K562 (cell line): ENCODE measurements around the gene TOR1A. TPM values are rescaled to one million over a fixed set of nuclear protein-coding genes. Genes with fewer than 3 reads are reported as not detected.

Source experiments
- BHLHE40 ChIP-seq: IDR thresholded peaks from 2 replicates; pipeline ENCODE4 v1.6.1; 2011; ENCODE audit warnings: low read length, improper control_type of control experiment
- CLOCK ChIP-seq: fragments of 250-450 bp; sonication (Bioruptor Pico); IDR thresholded peaks from 2 replicates; pipeline ENCODE4 v1.4.0; 2020; ENCODE audit warnings: mild to moderate bottlenecking, moderate library complexity, borderline replicate concordance
- E2F6 ChIP-seq, 2 experiments: IDR thresholded peaks; 2 replicates each; pipeline ENCODE4 v1.6.1; 2011; ENCODE audit warnings: borderline replicate concordance in 1 of 2, control low read depth in 1 of 2, low read depth in 1 of 2, low read length in 1 of 2, mild to moderate bottlenecking in 1 of 2, mixed read lengths in 1 of 2, moderate library complexity in 1 of 2; ENCODE audit not compliant: insufficient read depth in 1 of 2, insufficient read length in 1 of 2, poor library complexity in 1 of 2, severe bottlenecking in 1 of 2; ENCODE audit errors: extremely low read depth in 1 of 2
- ETV1 ChIP-seq: fragments of 450-650 bp; conservative IDR thresholded peaks from 2 replicates; pipeline ENCODE4 v1.6.1; 2016; ENCODE audit warnings: missing genetic modification characterization, control low read depth, low read depth, missing compliant biosample characterization
- EZH2 ChIP-seq: IDR thresholded peaks from 2 replicates; pipeline ENCODE4 v1.6.1; 2012; ENCODE audit warnings: low read depth, mild to moderate bottlenecking, inconsistent platforms, low read length, borderline replicate concordance
- FOXP1 ChIP-seq: sonication (generic); formaldehyde crosslinking; IDR thresholded peaks from 2 replicates; pipeline ENCODE4 v1.8.0; 2022; ENCODE audit warnings: mild to moderate bottlenecking, missing genetic modification reagents
- GTF2B ChIP-seq: IDR thresholded peaks from 2 replicates; pipeline ENCODE4 v1.6.1; 2011; ENCODE audit not compliant: insufficient read length; ENCODE audit errors: extremely low read depth
- HDAC8 ChIP-seq: fragments of 450-650 bp; IDR thresholded peaks from 2 replicates; pipeline ENCODE4 v1.6.1; 2016; ENCODE audit warnings: mild to moderate bottlenecking, missing genetic modification characterization, moderate library complexity, missing compliant biosample characterization
- RNF219 ChIP-seq: fragments of 250-450 bp; sonication (Bioruptor Pico); IDR thresholded peaks from 2 replicates; pipeline ENCODE4 v1.5.0; 2022; ENCODE audit warnings: mild to moderate bottlenecking
- SP1 ChIP-seq: sonication (generic); formaldehyde crosslinking; IDR thresholded peaks from 2 replicates; pipeline ENCODE4 v1.8.1; 2022; ENCODE audit warnings: mild to moderate bottlenecking, missing genetic modification reagents
- TEAD4 ChIP-seq, 2 experiments: sonication (generic) in 1 of 2; formaldehyde crosslinking in 1 of 2; IDR thresholded peaks; 2 replicates each; pipeline versions ENCODE4 v1.6.1 to v1.8.0; 2012 to 2022; ENCODE audit warnings: borderline replicate concordance in 1 of 2, inconsistent platforms in 1 of 2, low read length in 1 of 2, mild to moderate bottlenecking in 1 of 2, missing genetic modification reagents in 1 of 2
- U2AF2 ChIP-seq: fragments of 200-400 bp; formaldehyde crosslinking; optimal IDR thresholded peaks from 2 replicates; pipeline ENCODE3; 2017; ENCODE audit warnings: low read depth, mild to moderate bottlenecking, low read length
- XRCC3 ChIP-seq: fragments of 450-650 bp; IDR thresholded peaks from 2 replicates; pipeline ENCODE4 v1.6.1; 2017; ENCODE audit warnings: mild to moderate bottlenecking, moderate library complexity
- ZFP30 ChIP-seq: fragments of 250-450 bp; sonication (Bioruptor Pico); IDR thresholded peaks from 2 replicates; pipeline ENCODE4 v1.8.0; 2022; ENCODE audit warnings: moderate library complexity, mild to moderate bottlenecking, inconsistent platforms, borderline replicate concordance
- ZFP91 ChIP-seq: sonication (generic); formaldehyde crosslinking; IDR thresholded peaks from 2 replicates; pipeline ENCODE4 v1.8.0; 2022; ENCODE audit warnings: mild to moderate bottlenecking, missing genetic modification reagents
- ZNF143 ChIP-seq: sonication (generic); formaldehyde crosslinking; IDR thresholded peaks from 2 replicates; pipeline ENCODE4 v1.9.0; 2022; ENCODE audit warnings: mild to moderate bottlenecking, missing genetic modification reagents
- ZNF24 ChIP-seq: fragments of 450-650 bp; IDR thresholded peaks from 2 replicates; pipeline ENCODE4 v1.6.1; 2016
- ZNF253 ChIP-seq: fragments of 250-450 bp; sonication (Bioruptor Pico); conservative IDR thresholded peaks from 2 replicates; pipeline ENCODE4 v1.6.1; 2021; ENCODE audit warnings: mild to moderate bottlenecking
- polyA plus RNA-seq, 8 experiments: library from polyadenylated mRNA; depleted of rRNA in 4 of 8; stranded (reverse) in 5 of 8; unstranded in 3 of 8; fragments of >200 nt; fragmentation: Nextera tagmentation in 2 of 8; fragmentation: Illumina TruSeq in 1 of 8; extraction: Ambion mirVana in 2 of 8; extraction: Trizol in 1 of 8; gene quantifications; 2 replicates each; pipeline versions ENCODE4 v1.2.1 to v1.2.3, GENCODE V29; 2011 to 2014; ENCODE audit warnings: inconsistent platforms in 1 of 8, missing spikeins in 1 of 8
- total RNA-seq, 7 experiments: library from RNA; depleted of rRNA in 6 of 7; stranded (reverse); fragments of >200 nt in 6 of 7; fragmentation: Illumina TruSeq in 2 of 7; extraction: Trizol in 2 of 7; gene quantifications; 2 replicates each; pipeline versions ENCODE4 v1.2.1 to v1.2.3, GENCODE V29; 2011 to 2021; ENCODE audit warnings: low replicate concordance in 1 of 7

Gene TOR1A
- total and polyA plus RNA-seq, 9 of the 15 experiments (the other 6 are each of a cell fraction or from before 2014, with no cell fraction given) = 4.5 to 85.8 (median 51.3) TPM

- no peak for TF ChIP-seq CLOCK (CRISPR knock-in tag)
- TF ChIP-seq ZFP30 = no peak
- peak; percentile 51 for TF ChIP-seq BHLHE40
- TF ChIP-seq RNF219 (CRISPR knock-in tag) = no peak
- TF ChIP-seq U2AF2 = no peak
- TF ChIP-seq EZH2 = no peak
- TF ChIP-seq ETV1 = peak; percentile 98
- TF ChIP-seq ZNF24 = no peak; the same call in 1 of the 2 replicates
- TF ChIP-seq XRCC3 = no peak
- no peak for TF ChIP-seq ZNF143
- peak; percentile 50; the same call in 1 of the 2 replicates for TF ChIP-seq TEAD4 (IDR thresholded peaks at IDR 0.05; ENCODE audit: low read length)
- 0 out of 2 replicates have a peak, but pooled peaks have one; percentile 26 for TF ChIP-seq TEAD4 (CRISPR knock-in tag; IDR thresholded peaks at IDR 0.05; ENCODE audit: borderline replicate concordance)
- TF ChIP-seq GTF2B = no peak
- TF ChIP-seq FOXP1 = peak; percentile 90
- TF ChIP-seq E2F6 (IDR thresholded peaks at IDR 0.05; ENCODE audit: borderline replicate concordance in 1 of 2, extremely low read depth in 1 of 2, insufficient read depth in 1 of 2, insufficient read length in 1 of 2, low read depth in 1 of 2, low read length in 1 of 2, poor library complexity in 1 of 2, severe bottlenecking in 1 of 2) = peak; percentile 65 to 73
- no peak for TF ChIP-seq ZNF253 (CRISPR knock-in tag)
- TF ChIP-seq ZFP91 = peak; percentile 64; the same call in 1 of the 2 replicates
- TF ChIP-seq HDAC8 (tag) = peak; percentile 83
- peak; percentile 99 for TF ChIP-seq SP1 (CRISPR knock-in tag)
These were observed at the start of gene TOR1A (continued) for GRCh38 chr9:129823935-129824601.
